ENCODE results near the gene KLF3.
"Not testable (repeated sequence)": the region's sequence is repeated elsewhere in the genome, so short reads cannot be mapped to it uniquely, and the experiment has no call there.

The KLF3 gene

DNA sequence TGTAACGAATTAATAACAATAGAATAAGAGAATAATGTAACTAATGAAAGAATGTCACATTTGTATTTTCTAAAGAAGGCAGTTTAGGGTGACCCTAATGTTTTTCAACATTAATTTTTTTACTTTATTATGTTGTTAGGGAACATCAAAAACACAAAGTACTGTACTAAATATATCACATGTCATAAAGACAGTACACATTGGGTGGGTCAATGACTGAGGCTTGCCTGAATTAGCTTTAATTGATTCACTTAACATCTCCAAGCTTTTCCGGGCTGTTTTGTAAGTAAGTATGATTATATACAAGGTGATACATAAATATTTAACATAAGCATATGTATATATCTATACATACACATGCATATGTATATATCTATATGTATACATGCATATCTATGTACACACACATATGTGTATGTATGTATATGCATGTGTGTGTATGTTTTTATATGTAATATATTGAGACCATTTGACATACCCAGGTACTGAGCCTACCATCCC is 43.4 kb upstream of the KLF3 start:
- TF ChIP-seq, protein P1, sequence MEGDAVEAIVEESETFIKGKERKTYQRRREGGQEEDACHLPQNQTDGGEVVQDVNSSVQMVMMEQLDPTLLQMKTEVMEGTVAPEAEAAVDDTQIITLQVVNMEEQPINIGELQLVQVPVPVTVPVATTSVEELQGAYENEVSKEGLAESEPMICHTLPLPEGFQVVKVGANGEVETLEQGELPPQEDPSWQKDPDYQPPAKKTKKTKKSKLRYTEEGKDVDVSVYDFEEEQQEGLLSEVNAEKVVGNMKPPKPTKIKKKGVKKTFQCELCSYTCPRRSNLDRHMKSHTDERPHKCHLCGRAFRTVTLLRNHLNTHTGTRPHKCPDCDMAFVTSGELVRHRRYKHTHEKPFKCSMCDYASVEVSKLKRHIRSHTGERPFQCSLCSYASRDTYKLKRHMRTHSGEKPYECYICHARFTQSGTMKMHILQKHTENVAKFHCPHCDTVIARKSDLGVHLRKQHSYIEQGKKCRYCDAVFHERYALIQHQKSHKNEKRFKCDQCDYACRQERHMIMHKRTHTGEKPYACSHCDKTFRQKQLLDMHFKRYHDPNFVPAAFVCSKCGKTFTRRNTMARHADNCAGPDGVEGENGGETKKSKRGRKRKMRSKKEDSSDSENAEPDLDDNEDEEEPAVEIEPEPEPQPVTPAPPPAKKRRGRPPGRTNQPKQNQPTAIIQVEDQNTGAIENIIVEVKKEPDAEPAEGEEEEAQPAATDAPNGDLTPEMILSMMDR (IDR thresholded peaks at IDR 0.05; ENCODE audit: low read depth, low read length, missing control alignments): no peak
- no peak overlapping the region for H3K4me3 ChIP-seq (replicated peaks; ENCODE audit: low read depth, low read length)
- no peak for DNase-seq (ENCODE audit: extremely low read depth, low read depth)

GRCh38 chr4:38621028-38621684 is 42.8 kb upstream of the KLF3 start:
- no peak for DNase-seq (ENCODE audit: extremely low read depth, low read depth)
- no peak overlapping the region for H3K4me3 ChIP-seq (replicated peaks; ENCODE audit: low read depth, low read length)
- TF ChIP-seq, protein P1 (IDR thresholded peaks at IDR 0.05; ENCODE audit: low read depth, low read length, missing control alignments): no peak

DNA sequence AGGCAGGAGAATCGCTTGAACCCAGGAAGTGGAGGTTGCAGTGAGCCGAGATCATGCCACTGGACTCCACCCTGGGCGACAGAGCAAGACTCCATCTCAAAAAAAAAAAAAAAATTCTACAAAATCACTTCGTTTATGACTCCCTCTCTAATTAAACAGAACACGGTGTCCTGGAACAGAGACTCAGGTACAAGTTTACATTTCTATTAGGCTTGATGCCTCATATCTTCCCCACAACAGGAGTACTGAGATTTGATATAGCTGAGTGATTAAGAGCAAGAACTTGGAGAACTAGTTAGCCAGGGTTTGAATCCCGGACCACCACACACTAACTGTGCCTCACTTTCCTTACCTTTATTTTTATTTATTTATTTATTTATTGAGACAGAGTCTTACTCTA is 42.2 kb upstream of the KLF3 start:
- TF ChIP-seq, protein P1 (IDR thresholded peaks at IDR 0.05; ENCODE audit: low read depth, low read length, missing control alignments): no peak
- no peak for DNase-seq (ENCODE audit: extremely low read depth, low read depth)
- no peak overlapping the region for H3K4me3 ChIP-seq (replicated peaks; ENCODE audit: low read depth, low read length)

- not testable (repeated sequence) for DNase-seq (ENCODE audit: extremely low read depth, low read depth); H3K4me3 ChIP-seq (replicated peaks; ENCODE audit: low read depth, low read length)
These were observed 41.7 kb upstream of the KLF3 start for GRCh38 chr4:38622340-38622739.

DNA sequence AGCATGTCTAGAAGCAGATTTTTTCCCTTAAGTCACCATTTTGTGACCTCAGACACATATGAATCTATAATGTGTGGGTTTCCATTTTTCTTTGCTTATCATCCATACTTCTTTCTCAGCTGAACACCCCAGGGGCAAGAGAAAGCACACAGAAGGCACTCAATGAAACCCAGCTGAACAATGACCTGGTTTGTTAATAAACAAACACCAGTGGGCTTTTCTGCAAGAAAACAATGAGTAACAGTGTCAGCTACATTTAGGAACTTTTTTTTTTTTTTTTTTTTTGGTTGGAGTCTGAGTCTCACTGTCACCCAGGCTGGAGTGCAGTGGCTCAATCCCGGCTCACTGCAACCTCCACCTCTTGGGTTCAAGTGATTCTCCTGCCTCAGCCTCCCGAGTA is 40.7 kb upstream of the KLF3 start:
- no peak for DNase-seq (ENCODE audit: extremely low read depth, low read depth)
- no peak overlapping the region for H3K4me3 ChIP-seq (replicated peaks; ENCODE audit: low read depth, low read length)
- TF ChIP-seq, protein P1 (IDR thresholded peaks at IDR 0.05; ENCODE audit: low read depth, low read length, missing control alignments): no peak

DNA sequence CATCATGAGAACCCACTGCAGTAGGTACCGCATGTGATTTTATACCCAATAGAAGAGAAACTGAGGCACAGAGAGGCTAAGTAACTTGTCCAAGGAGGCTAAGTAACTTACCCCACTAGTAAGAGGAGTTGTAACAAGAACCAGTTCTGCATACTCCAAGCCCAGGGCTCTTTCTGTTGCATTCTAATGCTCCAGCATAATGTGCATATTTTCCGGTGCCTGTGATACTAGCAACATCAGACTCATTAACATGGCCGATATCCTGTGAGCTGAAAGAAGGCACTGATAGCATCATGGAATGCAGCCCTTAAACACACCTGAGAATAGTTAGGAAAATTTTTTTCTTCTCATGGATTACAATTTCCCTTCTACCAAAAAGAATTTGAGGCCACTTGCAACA is 39.7 kb upstream of the KLF3 start:
- no peak for DNase-seq (ENCODE audit: extremely low read depth, low read depth)
- H3K4me3 ChIP-seq (replicated peaks; ENCODE audit: low read depth, low read length): no peak overlapping the region
- TF ChIP-seq, protein P1 (IDR thresholded peaks at IDR 0.05; ENCODE audit: low read depth, low read length, missing control alignments): no peak

GRCh38 chr4:38625508-38625907 is 38.5 kb upstream of the KLF3 start:
- H3K4me3 ChIP-seq (replicated peaks; ENCODE audit: low read depth, low read length): no peak overlapping the region
- TF ChIP-seq, protein P1 (IDR thresholded peaks at IDR 0.05; ENCODE audit: low read depth, low read length, missing control alignments): no peak
- no peak for DNase-seq (ENCODE audit: extremely low read depth, low read depth)

- not testable (repeated sequence) for DNase-seq (ENCODE audit: extremely low read depth, low read depth); H3K4me3 ChIP-seq (replicated peaks; ENCODE audit: low read depth, low read length)
These were observed 37.0 kb upstream of the KLF3 start for GRCh38 chr4:38626901-38627444.
